Neural cell (in vitro differentiated cells): ENCODE data around the gene DTNBP1. TPM values are rescaled to one million over a fixed set of nuclear protein-coding genes. Genes with fewer than 3 reads are reported as not detected.

Experiments used
- H2AFZ ChIP-seq: fragments of 200-600, 300-800 bp; sonication (generic), shearing (Covaris generic); 2 replicates; pipeline ENCODE4 v1.6.0; 2014; ENCODE audit warnings: low read depth, mild to moderate bottlenecking, antibody characterized with exemption, low read length, moderate library complexity
- H3F3A ChIP-seq: fragments of 200-600 bp; shearing (Covaris generic); 2 replicates; pipeline ENCODE4 v1.6.1; 2016; ENCODE audit warnings: mild to moderate bottlenecking, moderate library complexity, mixed read lengths, antibody characterized with exemption, low read length; ENCODE audit not compliant: insufficient read depth, poor library complexity, severe bottlenecking
- H3K27ac ChIP-seq: fragments of 200-600, 300-800 bp; sonication (generic), shearing (Covaris generic); 2 replicates; pipeline ENCODE4 v1.5.1; 2014; ENCODE audit warnings: mild to moderate bottlenecking, low read length, moderate library complexity
- H3K27me3 ChIP-seq: fragments of 300-800, 200-600 bp; sonication (generic), shearing (Covaris generic); 2 replicates; pipeline ENCODE4 v1.6.0; 2014; ENCODE audit warnings: mild to moderate bottlenecking, low read depth, low read length, moderate library complexity; ENCODE audit not compliant: insufficient read depth
- H3K36me3 ChIP-seq: fragments of 300-800, 200-600 bp; sonication (generic), shearing (Covaris generic); 2 replicates; pipeline ENCODE4 v1.5.1; 2014; ENCODE audit warnings: mild to moderate bottlenecking, antibody characterized with exemption, low read length, moderate library complexity; ENCODE audit not compliant: insufficient read depth
- H3K4me2 ChIP-seq: fragments of 300-800, 200-600 bp; sonication (generic), shearing (Covaris generic); 2 replicates; pipeline ENCODE4 v1.6.0; 2014; ENCODE audit warnings: mild to moderate bottlenecking, low read length
- H3K4me3 ChIP-seq: fragments of 300-800, 200-600 bp; sonication (generic), shearing (Covaris generic); 2 replicates; pipeline ENCODE4 v1.5.1; 2014; ENCODE audit warnings: mild to moderate bottlenecking, low read length, moderate library complexity
- H3K79me2 ChIP-seq: fragments of 200-600 bp; shearing (Covaris generic); replicated peaks from 2 replicates; pipeline ENCODE4 v1.6.0; 2014; ENCODE audit warnings: mild to moderate bottlenecking, low read length, moderate library complexity; ENCODE audit not compliant: insufficient read depth
- H3K9ac ChIP-seq: fragments of 300-800, 200-600 bp; sonication (generic), shearing (Covaris generic); 2 replicates; pipeline ENCODE4 v1.6.1; 2016; ENCODE audit warnings: mild to moderate bottlenecking, low read length, mixed read lengths
- H3K9me2 ChIP-seq: fragments of 200-600 bp; shearing (Covaris generic); 2 replicates; pipeline ENCODE4 v1.6.1; 2016; ENCODE audit warnings: mild to moderate bottlenecking, low read length, mixed read lengths; ENCODE audit not compliant: insufficient read depth
- H3K9me3 ChIP-seq: fragments of 200-600, 300-800 bp; sonication (generic), shearing (Covaris generic); 2 replicates; pipeline ENCODE4 v1.6.1; 2016; ENCODE audit warnings: mild to moderate bottlenecking, mixed run types, low read length, moderate library complexity, mixed read lengths
- H4K20me1 ChIP-seq: fragments of 200-600 bp; shearing (Covaris generic); 2 replicates; pipeline ENCODE4 v1.6.1; 2016; ENCODE audit warnings: mild to moderate bottlenecking, mixed run types; ENCODE audit not compliant: insufficient read depth
- CTCF ChIP-seq: fragments of 450-650 bp; IDR thresholded peaks from 2 replicates; pipeline ENCODE4 v1.5.1; 2014; ENCODE audit warnings: antibody characterized with exemption, mild to moderate bottlenecking, moderate library complexity; ENCODE audit not compliant: poor library complexity, severe bottlenecking
- EP300 ChIP-seq: fragments of 450-650 bp; conservative IDR thresholded peaks from 2 replicates; pipeline ENCODE4 v1.6.1; 2014; ENCODE audit warnings: antibody characterized with exemption, mild to moderate bottlenecking, moderate library complexity; ENCODE audit not compliant: poor library complexity, severe bottlenecking
- EZH2 ChIP-seq: fragments of 200-600, 300-800 bp; shearing (Covaris generic), sonication (generic); IDR thresholded peaks from 2 replicates; pipeline ENCODE4 v1.6.1; 2014; ENCODE audit warnings: antibody characterized with exemption, low read length, borderline replicate concordance, mild to moderate bottlenecking; ENCODE audit not compliant: insufficient read depth, poor library complexity, severe bottlenecking
- MXI1 ChIP-seq: fragments of 450-650 bp; conservative IDR thresholded peaks from 2 replicates; pipeline ENCODE4 v1.6.1; 2014; ENCODE audit warnings: antibody characterized with exemption, mild to moderate bottlenecking; ENCODE audit not compliant: poor library complexity, severe bottlenecking
- POLR2AphosphoS5 ChIP-seq: IDR thresholded peaks from 2 replicates; pipeline ENCODE4 v1.6.1; 2012
- RAD21 ChIP-seq: fragments of 450-650 bp; conservative IDR thresholded peaks from 2 replicates; pipeline ENCODE4 v1.6.1; 2014; ENCODE audit warnings: antibody characterized with exemption, mild to moderate bottlenecking, moderate library complexity
- SMC3 ChIP-seq: fragments of 450-650 bp; conservative IDR thresholded peaks from 2 replicates; pipeline ENCODE4 v1.6.1; 2014; ENCODE audit warnings: antibody characterized with exemption, mild to moderate bottlenecking, moderate library complexity; ENCODE audit not compliant: poor library complexity
- TAF1 ChIP-seq: IDR thresholded peaks from 2 replicates; pipeline ENCODE4 v1.6.1; 2012; ENCODE audit warnings: low read depth
- polyA plus RNA-seq: library from polyadenylated mRNA; depleted of rRNA; stranded (reverse); fragments of >200 nt; gene quantifications from 2 replicates; pipeline ENCODE4 v1.2.3, GENCODE V29; 2014
- TF ChIP-seq, protein P1 (sequence below): IDR thresholded peaks from 2 replicates; pipeline ENCODE4 v1.6.1; 2012; ENCODE audit warnings: borderline replicate concordance

DTNBP1 gene
- polyA plus RNA-seq, 1 donor from 2014 or later = 22.6 TPM

DNA sequence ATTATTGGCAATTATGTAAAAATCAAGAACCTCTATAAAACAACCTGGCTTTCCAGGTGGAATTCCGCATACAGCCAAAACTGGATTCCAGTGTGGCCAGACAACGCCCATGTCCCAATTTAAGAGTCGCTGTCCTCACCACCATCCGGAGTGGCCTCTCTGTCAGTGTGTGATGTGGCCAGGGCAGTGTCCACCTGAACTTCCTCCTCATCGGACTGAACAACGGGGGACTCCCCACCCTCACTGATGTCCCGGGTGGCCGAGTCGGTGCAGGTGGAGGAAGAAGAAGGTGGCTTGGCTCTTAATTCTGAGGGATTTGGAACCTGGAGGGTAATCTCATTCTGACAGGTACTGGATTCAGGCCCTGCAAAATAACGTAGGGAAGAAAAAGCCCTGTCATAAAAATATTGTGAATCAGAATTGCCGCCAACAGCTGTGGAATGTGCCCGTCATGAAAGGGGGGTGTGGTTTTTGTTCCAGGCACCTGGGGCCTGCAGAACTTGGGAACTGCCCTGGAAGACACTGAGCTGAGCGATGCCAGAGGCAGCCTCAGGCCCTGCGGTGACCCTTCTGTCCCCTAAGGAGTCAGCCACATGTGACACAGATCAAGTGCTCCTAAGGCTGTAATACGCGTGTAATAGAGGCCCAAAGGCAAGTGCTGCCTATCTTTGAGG lies 139.8 kb downstream of the DTNBP1 start:
- Histone ChIP-seq H3K79me2 (no peaks in the 10 kb centered on the region), H3K9me2 (no peaks in the 10 kb centered on the region), H3K36me3 (peaks cover 7% of the 10 kb centered on the region), H3K9me3 (no peaks in the 10 kb centered on the region), H3F3A (no peaks in the 10 kb centered on the region), H3K4me3 (no peak overlapping the region), H3K9ac (no peak overlapping the region), H3K4me2 (no peak overlapping the region), H3K27ac (no peak overlapping the region), H3K27me3 (no peaks in the 10 kb centered on the region), H2AFZ (no peak overlapping the region), H4K20me1 (no peaks in the 10 kb centered on the region)
- TF ChIP-seq POLR2AphosphoS5 = peak; percentile 12
- no peak for TF ChIP-seq EZH2

GRCh38 chr6:15522427-15522826 lies 140.4 kb downstream of the DTNBP1 start:
- Histone ChIP-seq H3K9me2 (no peaks in the 10 kb centered on the region), H3K4me2 (no peak overlapping the region), H3K27ac (no peak overlapping the region), H3K36me3 (peaks cover 7% of the 10 kb centered on the region), H4K20me1 (no peaks in the 10 kb centered on the region), H3K27me3 (no peaks in the 10 kb centered on the region), H3K4me3 (no peak overlapping the region), H3F3A (no peaks in the 10 kb centered on the region), H2AFZ (no peak overlapping the region), H3K9ac (no peak overlapping the region), H3K79me2 (no peaks in the 10 kb centered on the region), H3K9me3 (no peaks in the 10 kb centered on the region)
- no peak for TF ChIP-seq RAD21
- no peak for TF ChIP-seq POLR2AphosphoS5
- TF ChIP-seq, protein P1, sequence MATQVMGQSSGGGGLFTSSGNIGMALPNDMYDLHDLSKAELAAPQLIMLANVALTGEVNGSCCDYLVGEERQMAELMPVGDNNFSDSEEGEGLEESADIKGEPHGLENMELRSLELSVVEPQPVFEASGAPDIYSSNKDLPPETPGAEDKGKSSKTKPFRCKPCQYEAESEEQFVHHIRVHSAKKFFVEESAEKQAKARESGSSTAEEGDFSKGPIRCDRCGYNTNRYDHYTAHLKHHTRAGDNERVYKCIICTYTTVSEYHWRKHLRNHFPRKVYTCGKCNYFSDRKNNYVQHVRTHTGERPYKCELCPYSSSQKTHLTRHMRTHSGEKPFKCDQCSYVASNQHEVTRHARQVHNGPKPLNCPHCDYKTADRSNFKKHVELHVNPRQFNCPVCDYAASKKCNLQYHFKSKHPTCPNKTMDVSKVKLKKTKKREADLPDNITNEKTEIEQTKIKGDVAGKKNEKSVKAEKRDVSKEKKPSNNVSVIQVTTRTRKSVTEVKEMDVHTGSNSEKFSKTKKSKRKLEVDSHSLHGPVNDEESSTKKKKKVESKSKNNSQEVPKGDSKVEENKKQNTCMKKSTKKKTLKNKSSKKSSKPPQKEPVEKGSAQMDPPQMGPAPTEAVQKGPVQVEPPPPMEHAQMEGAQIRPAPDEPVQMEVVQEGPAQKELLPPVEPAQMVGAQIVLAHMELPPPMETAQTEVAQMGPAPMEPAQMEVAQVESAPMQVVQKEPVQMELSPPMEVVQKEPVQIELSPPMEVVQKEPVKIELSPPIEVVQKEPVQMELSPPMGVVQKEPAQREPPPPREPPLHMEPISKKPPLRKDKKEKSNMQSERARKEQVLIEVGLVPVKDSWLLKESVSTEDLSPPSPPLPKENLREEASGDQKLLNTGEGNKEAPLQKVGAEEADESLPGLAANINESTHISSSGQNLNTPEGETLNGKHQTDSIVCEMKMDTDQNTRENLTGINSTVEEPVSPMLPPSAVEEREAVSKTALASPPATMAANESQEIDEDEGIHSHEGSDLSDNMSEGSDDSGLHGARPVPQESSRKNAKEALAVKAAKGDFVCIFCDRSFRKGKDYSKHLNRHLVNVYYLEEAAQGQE = no peak
- TF ChIP-seq CTCF = no peak
- no peak for TF ChIP-seq EP300
- no peak for TF ChIP-seq EZH2

DNA sequence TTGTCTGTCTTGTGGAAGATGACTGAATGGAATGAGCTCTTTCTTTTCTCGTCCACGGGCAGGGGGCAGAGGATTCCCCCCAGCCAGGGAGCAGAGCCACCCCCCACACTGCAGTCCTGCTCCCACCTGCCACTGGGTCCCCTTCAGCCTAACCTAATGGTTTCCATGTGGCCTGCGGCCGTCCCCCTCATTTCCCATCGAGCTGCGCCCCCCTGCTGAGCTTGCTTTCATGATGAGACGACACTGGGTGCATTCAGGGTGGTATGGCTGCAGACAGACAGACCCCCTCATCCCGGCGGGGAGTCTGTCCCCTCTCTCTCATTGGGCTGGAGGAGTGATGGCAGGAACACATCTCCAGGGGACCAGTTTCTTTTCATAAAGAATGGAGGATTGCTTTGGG lies 140.8 kb downstream of the DTNBP1 start:
- Histone ChIP-seq H3K9me2 (no peaks in the 10 kb centered on the region), H4K20me1 (no peaks in the 10 kb centered on the region), H3K27ac (no peak overlapping the region), H3K9me3 (no peaks in the 10 kb centered on the region), H3F3A (no peaks in the 10 kb centered on the region), H3K79me2 (no peaks in the 10 kb centered on the region), H3K4me3 (no peak overlapping the region), H3K4me2 (no peak overlapping the region), H3K9ac (no peak overlapping the region), H3K36me3 (peaks cover 7% of the 10 kb centered on the region), H3K27me3 (no peaks in the 10 kb centered on the region), H2AFZ (no peak overlapping the region)
- TF ChIP-seq POLR2AphosphoS5 = no peak
- TF ChIP-seq TAF1 = no peak
- TF ChIP-seq MXI1 = no peak
- TF ChIP-seq SMC3 = no peak
- no peak for TF ChIP-seq RAD21
- no peak for TF ChIP-seq EZH2
- TF ChIP-seq CTCF = no peak
- TF ChIP-seq EP300 = no peak
- TF ChIP-seq, protein P1 = no peak
